ENCODE results near the gene SIGMAR1.

DNA sequence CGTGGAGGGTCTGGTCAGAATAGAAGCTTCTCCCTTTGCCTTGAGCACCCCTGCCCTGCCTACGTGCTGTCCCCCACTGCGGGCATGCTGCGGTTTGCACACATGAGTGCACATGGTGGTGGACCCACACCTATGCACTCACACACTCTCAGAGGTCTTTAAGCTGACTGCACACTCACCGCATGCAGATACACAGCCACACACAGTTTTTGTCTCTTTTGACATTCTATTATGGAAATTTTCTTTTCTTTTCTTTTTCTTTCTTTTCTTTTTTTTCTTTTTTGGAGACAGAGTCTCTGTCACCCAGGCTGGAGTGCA is 8.1 kb downstream of the SIGMAR1 start:
- TF ChIP-seq, protein P1, sequence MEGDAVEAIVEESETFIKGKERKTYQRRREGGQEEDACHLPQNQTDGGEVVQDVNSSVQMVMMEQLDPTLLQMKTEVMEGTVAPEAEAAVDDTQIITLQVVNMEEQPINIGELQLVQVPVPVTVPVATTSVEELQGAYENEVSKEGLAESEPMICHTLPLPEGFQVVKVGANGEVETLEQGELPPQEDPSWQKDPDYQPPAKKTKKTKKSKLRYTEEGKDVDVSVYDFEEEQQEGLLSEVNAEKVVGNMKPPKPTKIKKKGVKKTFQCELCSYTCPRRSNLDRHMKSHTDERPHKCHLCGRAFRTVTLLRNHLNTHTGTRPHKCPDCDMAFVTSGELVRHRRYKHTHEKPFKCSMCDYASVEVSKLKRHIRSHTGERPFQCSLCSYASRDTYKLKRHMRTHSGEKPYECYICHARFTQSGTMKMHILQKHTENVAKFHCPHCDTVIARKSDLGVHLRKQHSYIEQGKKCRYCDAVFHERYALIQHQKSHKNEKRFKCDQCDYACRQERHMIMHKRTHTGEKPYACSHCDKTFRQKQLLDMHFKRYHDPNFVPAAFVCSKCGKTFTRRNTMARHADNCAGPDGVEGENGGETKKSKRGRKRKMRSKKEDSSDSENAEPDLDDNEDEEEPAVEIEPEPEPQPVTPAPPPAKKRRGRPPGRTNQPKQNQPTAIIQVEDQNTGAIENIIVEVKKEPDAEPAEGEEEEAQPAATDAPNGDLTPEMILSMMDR (IDR thresholded peaks at IDR 0.05; ENCODE audit: low read length), result no peak
- TF ChIP-seq EZH2 (optimal IDR thresholded peaks at IDR 0.05; ENCODE audit: low read depth, low read length) (no peak), EZH2phosphoT487 (IDR thresholded peaks at IDR 0.05; ENCODE audit: low read length) (no peak)

Measured in MM.1S (cell line).